Measurements from ENCODE around the gene EPHA1.

Gene EPHA1

GRCh38 chr7:143361552-143362130 is 47.0 kb downstream of the EPHA1 start:
- peak in 18 of 42 donors; percentile 28 to 69 (median 47) for DNase-seq
- intact Hi-C loops (cut with DNase I): no loop called here

- peak in 35 of 42 donors; percentile 36 to 89 (median 64) for DNase-seq
These were observed 47.7 kb downstream of the EPHA1 start for GRCh38 chr7:143360788-143361551.

GRCh38 chr7:143359771-143360353 is 48.8 kb downstream of the EPHA1 start:
- intact Hi-C loops (cut with DNase I): no loop called here
- no peak for DNase-seq

More at GRCh38 chr7:143360788-143361551, 47.7 kb downstream of the EPHA1 start:
- intact Hi-C loops (cut with DNase I): no loop called here

- intact Hi-C loops (cut with DNase I): no loop called here
These were observed 50.0 kb downstream of the EPHA1 start for GRCh38 chr7:143358626-143359025.

GRCh38 chr7:143356414-143357050 is 52.1 kb downstream of the EPHA1 start:
- intact Hi-C loops (cut with DNase I): no loop called here
- DNase-seq: no peak

More at GRCh38 chr7:143358626-143359025, 50.0 kb downstream of the EPHA1 start:
- no peak for DNase-seq

- DNase-seq: peak in 1 of 42 donors; percentile 37
- intact Hi-C loops (cut with DNase I): no loop called here
These were observed 52.9 kb downstream of the EPHA1 start for GRCh38 chr7:143355450-143356385.

GRCh38 chr7:143354965-143355364 is 53.7 kb downstream of the EPHA1 start:
- intact Hi-C loops (cut with DNase I): no loop called here
- DNase-seq: no peak

- intact Hi-C loops (cut with DNase I): no loop called here
- no peak for DNase-seq
These were observed 54.3 kb downstream of the EPHA1 start for GRCh38 chr7:143354376-143354775.

- DNase-seq: no peak
- intact Hi-C loops (cut with DNase I): no loop called here
These were observed 56.1 kb downstream of the EPHA1 start for GRCh38 chr7:143352531-143353002.

GRCh38 chr7:143351574-143351973 is 57.1 kb downstream of the EPHA1 start:
- intact Hi-C loops (cut with DNase I): no loop called here
- no peak for DNase-seq

GRCh38 chr7:143351060-143351459 is 57.6 kb downstream of the EPHA1 start:
- intact Hi-C loops (cut with DNase I): no loop called here
- DNase-seq: peak in 18 of 42 donors; percentile 32 to 72 (median 51)

- intact Hi-C loops (cut with DNase I): no loop called here
- DNase-seq: no peak
These were observed 60.7 kb downstream of the EPHA1 start for GRCh38 chr7:143347950-143348349.

- intact Hi-C loops (cut with DNase I): no loop called here
- DNase-seq: no peak
These were observed 62.6 kb downstream of the EPHA1 start for GRCh38 chr7:143346018-143346417.

- DNase-seq: peak in 23 of 42 donors; percentile 17 to 66 (median 50)
- intact Hi-C loops (cut with DNase I): no loop called here
These were observed 63.2 kb downstream of the EPHA1 start for GRCh38 chr7:143345428-143345900.

GRCh38 chr7:143343596-143343995 is 65.1 kb downstream of the EPHA1 start:
- intact Hi-C loops (cut with DNase I): no loop called here
- DNase-seq: no peak

GRCh38 chr7:143341842-143342241 is 66.8 kb downstream of the EPHA1 start:
- intact Hi-C loops (cut with DNase I): no loop called here
- DNase-seq: no peak
